ENCODE results near the gene MCC. TPM values are rescaled to one million over a fixed set of nuclear protein-coding genes. Genes with fewer than 3 reads are reported as not detected.

The MCC gene
- total RNA-seq, 1 donor from 2014 or later = 2.5 TPM

DNA sequence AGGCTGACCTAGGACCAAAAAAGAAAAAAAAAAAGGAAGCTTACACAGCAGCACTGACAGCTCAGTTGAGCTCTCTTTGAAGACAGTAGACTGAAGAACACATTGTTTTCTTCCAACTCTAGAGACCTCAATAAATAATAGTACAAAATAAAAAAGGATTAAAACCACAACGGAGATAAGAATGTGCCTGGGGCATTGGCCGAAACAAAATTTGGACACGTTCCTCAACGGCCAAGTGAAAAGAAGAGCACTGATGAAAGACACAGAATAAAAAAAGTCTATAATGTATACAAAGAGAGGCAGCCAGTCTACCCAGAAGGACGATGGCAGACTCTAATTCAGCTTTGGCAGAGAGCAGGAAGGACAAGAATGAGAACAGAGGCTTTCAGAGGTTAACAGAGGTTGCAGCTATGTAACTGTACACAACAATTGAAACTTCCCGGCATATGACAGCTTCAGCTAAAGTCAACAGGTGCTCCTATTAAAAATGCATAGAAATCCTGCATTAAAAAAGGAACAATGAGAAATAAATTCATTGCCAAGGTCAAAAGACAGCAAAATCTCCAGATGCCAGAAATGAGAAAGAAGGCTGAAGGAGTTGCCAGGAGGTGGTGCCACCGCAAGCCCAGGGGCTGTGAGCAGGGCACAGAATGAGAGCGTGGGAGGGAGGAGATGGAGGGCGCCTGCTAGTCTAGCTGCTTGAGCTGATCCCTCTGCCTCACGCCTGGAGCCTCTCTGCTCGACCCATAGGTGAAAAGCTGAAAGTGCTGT, 397.7 kb downstream of the MCC start:
- H3K36me3 Mint-ChIP-seq = no peaks in the 10 kb centered on the region
- Histone ChIP-seq H4K20me1 (ENCODE audit: low read depth) (no peaks in the 10 kb centered on the region), H3K4me3 (no peak overlapping the region), H3K4me1 (no peaks in the 10 kb centered on the region), H2AFZ (replicated peaks) (no peak overlapping the region), H3F3A (ENCODE audit: low read depth) (no peaks in the 10 kb centered on the region), H3K27ac (no peak overlapping the region), H3K79me2 (ENCODE audit: low read depth) (no peaks in the 10 kb centered on the region), H3K36me3 (no peaks in the 10 kb centered on the region), H3K9ac (no peak overlapping the region), H3K27me3 (no peaks in the 10 kb centered on the region), H3K4me2 (no peak overlapping the region), H3K9me3 (ENCODE audit: low read depth) (no peaks in the 10 kb centered on the region)
- no peak for DNase-seq (ENCODE audit: low spot score)
- H3K9me3 Mint-ChIP-seq = no peaks in the 10 kb centered on the region
- H3K27ac Mint-ChIP-seq = no peak overlapping the region
- peaks cover 13% of the 10 kb centered on the region for H3K4me1 Mint-ChIP-seq
- TF ChIP-seq CTCF (IDR thresholded peaks at IDR 0.05) (no peak), EZH2phosphoT487 (IDR thresholded peaks at IDR 0.05) (no peak)
- no peak overlapping the region for H3K4me3 Mint-ChIP-seq
- H3K27me3 Mint-ChIP-seq (ENCODE audit: insufficient read depth, low read depth) = peaks cover 4% of the 10 kb centered on the region

DNA sequence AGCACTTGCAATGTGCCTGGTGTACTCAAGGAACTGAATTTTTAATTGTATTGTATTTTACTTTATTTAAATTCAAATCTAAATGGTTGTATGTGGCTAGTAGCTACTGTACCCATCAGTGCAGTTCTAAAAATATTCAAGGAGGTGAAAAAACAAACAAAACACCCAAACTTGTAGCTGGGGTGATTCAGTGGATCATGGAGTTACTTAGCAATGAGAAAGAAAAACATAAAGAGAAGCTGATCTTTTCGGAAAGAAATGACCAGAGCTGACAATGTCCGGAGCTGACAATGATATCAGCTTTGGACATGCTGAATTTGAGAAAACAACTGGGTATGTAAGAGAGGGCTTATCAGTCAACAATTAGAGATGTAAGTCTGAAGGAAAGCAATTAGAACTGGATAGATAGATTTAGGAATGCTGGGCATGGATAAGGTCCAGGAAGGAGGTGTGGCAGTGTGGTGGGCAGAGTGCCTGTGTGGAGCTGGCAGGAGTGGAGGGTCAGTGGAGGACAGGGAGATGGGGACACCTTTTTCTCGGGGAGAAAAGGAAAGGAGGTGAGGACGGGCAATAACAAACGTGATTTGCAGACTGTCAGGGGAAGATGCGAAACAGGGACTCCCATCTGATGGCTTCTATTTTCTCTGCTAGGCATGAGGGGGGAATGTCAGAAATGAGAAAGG, 398.5 kb downstream of the MCC start:
- H3K27ac ChIP-seq = no peak overlapping the region
- H4K20me1 ChIP-seq (ENCODE audit: low read depth) = no peaks in the 10 kb centered on the region
- H2AFZ ChIP-seq (replicated peaks) = no peak overlapping the region
- Mint-ChIP-seq H3K36me3 (no peaks in the 10 kb centered on the region), H3K4me3 (no peak overlapping the region), H3K27ac (peak overlapping the region; percentile 11), H3K27me3 (ENCODE audit: insufficient read depth, low read depth) (peaks cover 4% of the 10 kb centered on the region), H3K9me3 (no peaks in the 10 kb centered on the region), H3K4me1 (peaks cover 13% of the 10 kb centered on the region)
- no peaks in the 10 kb centered on the region for H3F3A ChIP-seq (ENCODE audit: low read depth)
- H3K9ac ChIP-seq = no peak overlapping the region
- no peak overlapping the region for H3K4me3 ChIP-seq
- no peak overlapping the region for H3K4me2 ChIP-seq
- no peaks in the 10 kb centered on the region for H3K9me3 ChIP-seq (ENCODE audit: low read depth)
- no peak for TF ChIP-seq CTCF (IDR thresholded peaks at IDR 0.05)
- no peak for TF ChIP-seq EZH2 (IDR thresholded peaks at IDR 0.05)
- no peak for TF ChIP-seq EZH2phosphoT487 (IDR thresholded peaks at IDR 0.05)
- no peaks in the 10 kb centered on the region for H3K36me3 ChIP-seq
- H3K4me1 ChIP-seq = no peaks in the 10 kb centered on the region
- H3K79me2 ChIP-seq (ENCODE audit: low read depth) = no peaks in the 10 kb centered on the region
- no peak for DNase-seq (ENCODE audit: low spot score)
- no peaks in the 10 kb centered on the region for H3K27me3 ChIP-seq

- Histone ChIP-seq H3K9ac (no peak overlapping the region), H3K79me2 (ENCODE audit: low read depth) (no peaks in the 10 kb centered on the region), H3K36me3 (no peaks in the 10 kb centered on the region), H3K4me1 (no peaks in the 10 kb centered on the region), H3K27ac (no peak overlapping the region), H2AFZ (replicated peaks) (no peak overlapping the region), H3F3A (ENCODE audit: low read depth) (no peaks in the 10 kb centered on the region), H3K27me3 (peaks cover 9% of the 10 kb centered on the region), H3K4me2 (no peak overlapping the region), H4K20me1 (ENCODE audit: low read depth) (no peaks in the 10 kb centered on the region), H3K4me3 (no peak overlapping the region), H3K9me3 (ENCODE audit: low read depth) (no peaks in the 10 kb centered on the region)
- TF ChIP-seq EZH2 (IDR thresholded peaks at IDR 0.05) = no peak
- TF ChIP-seq EZH2phosphoT487 (IDR thresholded peaks at IDR 0.05) = no peak
- no peak for TF ChIP-seq CTCF (IDR thresholded peaks at IDR 0.05)
- no peak overlapping the region for H3K27ac Mint-ChIP-seq
- DNase-seq (ENCODE audit: low spot score) = no peak
- no peaks in the 10 kb centered on the region for H3K9me3 Mint-ChIP-seq
- H3K4me3 Mint-ChIP-seq = no peak overlapping the region
- H3K4me1 Mint-ChIP-seq = peaks cover 20% of the 10 kb centered on the region
- H3K27me3 Mint-ChIP-seq (ENCODE audit: insufficient read depth, low read depth) = no peaks in the 10 kb centered on the region
- peaks cover 8% of the 10 kb centered on the region for H3K36me3 Mint-ChIP-seq
Observed at GRCh38 chr5:113087976-113088514, 400.2 kb downstream of the MCC start.
